GM12801 (cell line): ENCODE data around the gene ZNF524.

Experiments used
- CTCF ChIP-seq: IDR thresholded peaks from one replicate; pipeline ENCODE4 v1.5.1; 2011; ENCODE audit warnings: control low read depth; ENCODE audit not compliant: insufficient read length; ENCODE audit errors: extremely low read depth

ZNF524 gene

GRCh38 chr19:55643887-55644176, 43.7 kb downstream of the ZNF524 start:
- no peak for TF ChIP-seq CTCF

- TF ChIP-seq CTCF, result no peak
Observed at GRCh38 chr19:55644191-55644833, 44.2 kb downstream of the ZNF524 start.

- TF ChIP-seq CTCF, result no peak
Observed at GRCh38 chr19:55644842-55645511, 44.9 kb downstream of the ZNF524 start.

- no peak for TF ChIP-seq CTCF
Observed at GRCh38 chr19:55645512-55645881, 45.4 kb downstream of the ZNF524 start.

- no peak for TF ChIP-seq CTCF
Observed at GRCh38 chr19:55646889-55647731, 47.0 kb downstream of the ZNF524 start.

GRCh38 chr19:55647732-55648584, 47.9 kb downstream of the ZNF524 start, which contains the start of gene CCDC106:
Gene CCDC106, plus strand, starts transcription at chr19:55648212. Its CDS starts 835 bp downstream, at chr19:55649047.
- TF ChIP-seq CTCF, result no peak
